Measurements from ENCODE around the gene TSHR.

- TF ChIP-seq CTCF (IDR thresholded peaks at IDR 0.05; ENCODE audit: poor library complexity) (no peak), EZH2 (IDR thresholded peaks at IDR 0.05; ENCODE audit: borderline replicate concordance) (no peak), EZH2phosphoT487 (IDR thresholded peaks at IDR 0.05; ENCODE audit: low read depth, severe bottlenecking, unreplicated experiment) (no peak)
Measured at GRCh38 chr14:81138429-81138828, 183.0 kb downstream of the TSHR start.
